GM21528 (cell line): Measurements from ENCODE around the gene TBC1D22A.

Source experiments
- ATAC-seq: cut with Tn5 transposase; IDR thresholded peaks from one replicate; pipeline ENCODE4 v1.9.1; 2021; ENCODE audit warnings: mild to moderate bottlenecking, moderate library complexity; ENCODE audit not compliant: unreplicated experiment, low FRiP score

TBC1D22A gene

GRCh38 chr22:47153854-47154525 is 391.5 kb downstream of the TBC1D22A start:
- no peak for ATAC-seq

GRCh38 chr22:47154621-47155081 is 392.2 kb downstream of the TBC1D22A start:
- ATAC-seq = no peak

- no peak for ATAC-seq
Measured at GRCh38 chr22:47155131-47155885, 392.9 kb downstream of the TBC1D22A start.

GRCh38 chr22:47155912-47156311 is 393.5 kb downstream of the TBC1D22A start:
- ATAC-seq = no peak

- no peak for ATAC-seq
Measured at GRCh38 chr22:47156352-47157092, 394.1 kb downstream of the TBC1D22A start.

- ATAC-seq = no peak
Measured at GRCh38 chr22:47157093-47157420, 394.6 kb downstream of the TBC1D22A start.

- no peak for ATAC-seq
Measured at GRCh38 chr22:47157486-47158270, 395.2 kb downstream of the TBC1D22A start.

GRCh38 chr22:47158457-47158856 is 396.0 kb downstream of the TBC1D22A start:
- no peak for ATAC-seq

GRCh38 chr22:47159592-47159991 is 397.1 kb downstream of the TBC1D22A start:
- no peak for ATAC-seq

GRCh38 chr22:47160141-47160541 is 397.7 kb downstream of the TBC1D22A start:
- no peak for ATAC-seq

GRCh38 chr22:47160781-47161520 is 398.5 kb downstream of the TBC1D22A start:
- ATAC-seq = no peak

- no peak for ATAC-seq
Measured at GRCh38 chr22:47161631-47162030, 399.2 kb downstream of the TBC1D22A start.

GRCh38 chr22:47162865-47163264 is 400.4 kb downstream of the TBC1D22A start:
- ATAC-seq = no peak

- ATAC-seq = no peak
Measured at GRCh38 chr22:47163481-47163855, 401.0 kb downstream of the TBC1D22A start.

GRCh38 chr22:47163856-47164513 is 401.5 kb downstream of the TBC1D22A start:
- ATAC-seq = no peak

GRCh38 chr22:47164514-47165337 is 402.3 kb downstream of the TBC1D22A start:
- no peak for ATAC-seq

- no peak for ATAC-seq
Measured at GRCh38 chr22:47165338-47166032, 403.0 kb downstream of the TBC1D22A start.

- no peak for ATAC-seq
Measured at GRCh38 chr22:47166033-47166404, 403.6 kb downstream of the TBC1D22A start.
